IPS DF 6.9 (cell line): ENCODE measurements around the gene THRA.

Source experiments
- DNase-seq: peaks from one replicate; pipeline ENCODE4 v3.0.0-alpha.2; 2013; ENCODE audit warnings: low read depth, low spot score
- H3K27ac ChIP-seq: one replicate; pipeline ENCODE4 v1.5.1; 2013; ENCODE audit warnings: low read length, control low read depth
- H3K27me3 ChIP-seq: 2 replicates; pipeline ENCODE4 v1.6.1; 2013; ENCODE audit warnings: mild to moderate bottlenecking, low read length; ENCODE audit not compliant: control insufficient read depth, insufficient read depth
- H3K36me3 ChIP-seq: 2 replicates; pipeline ENCODE4 v1.6.1; 2013; ENCODE audit warnings: low read length; ENCODE audit not compliant: control insufficient read depth, insufficient read depth
- H3K4me1 ChIP-seq: 2 replicates; pipeline ENCODE4 v1.6.1; 2013; ENCODE audit warnings: low read length; ENCODE audit not compliant: control insufficient read depth, insufficient read depth
- H3K4me3 ChIP-seq: 2 replicates; pipeline ENCODE4 v1.5.1; 2013; ENCODE audit warnings: mild to moderate bottlenecking, low read length
- H3K9me3 ChIP-seq: 2 replicates; pipeline ENCODE4 v1.6.1; 2013; ENCODE audit warnings: low read length, inconsistent platforms; ENCODE audit not compliant: control insufficient read depth, insufficient read depth
- WGBS: extraction: QIAGEN DNeasy Blood & Tissue Kit; methylation state at CpG from one replicate; pipeline ENCODE4 v1.1.7; 2013; ENCODE audit warnings: mixed read lengths, missing lambda C conversion rate; ENCODE audit not compliant: insufficient read length, insufficient coverage; 5-methylcytosine and 5-hydroxymethylcytosine counted together

The THRA gene

DNA sequence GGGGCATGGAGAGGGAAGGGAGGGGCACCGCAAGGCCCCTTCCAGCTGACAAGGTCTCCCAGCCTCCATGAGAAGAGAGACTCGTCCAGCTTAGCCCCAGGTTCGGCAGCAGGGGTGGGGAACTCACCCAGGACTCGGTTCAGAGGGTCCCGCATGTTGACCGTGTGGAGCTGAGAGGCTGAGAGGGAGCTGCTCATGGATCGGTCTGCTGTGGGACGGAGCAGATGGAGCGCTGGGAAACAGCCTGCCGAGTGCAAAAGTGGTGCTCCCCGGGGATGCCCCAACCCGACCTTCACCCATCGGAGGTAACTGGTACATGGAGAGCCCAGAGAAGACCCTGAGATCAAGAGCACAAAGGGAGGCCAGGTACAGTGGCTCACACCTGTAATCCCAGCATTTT, 42.6 kb upstream of the THRA start:
- DNase-seq: no peak
- Histone ChIP-seq H3K36me3 (peaks cover 24% of the 10 kb centered on the region), H3K4me1 (peaks cover 12% of the 10 kb centered on the region), H3K27ac (no peak overlapping the region), H3K9me3 (no peaks in the 10 kb centered on the region), H3K4me3 (no peak overlapping the region), H3K27me3 (no peaks in the 10 kb centered on the region)
- WGBS: no CpG with 5 or more reads among the region's 13 CpGs

DNA sequence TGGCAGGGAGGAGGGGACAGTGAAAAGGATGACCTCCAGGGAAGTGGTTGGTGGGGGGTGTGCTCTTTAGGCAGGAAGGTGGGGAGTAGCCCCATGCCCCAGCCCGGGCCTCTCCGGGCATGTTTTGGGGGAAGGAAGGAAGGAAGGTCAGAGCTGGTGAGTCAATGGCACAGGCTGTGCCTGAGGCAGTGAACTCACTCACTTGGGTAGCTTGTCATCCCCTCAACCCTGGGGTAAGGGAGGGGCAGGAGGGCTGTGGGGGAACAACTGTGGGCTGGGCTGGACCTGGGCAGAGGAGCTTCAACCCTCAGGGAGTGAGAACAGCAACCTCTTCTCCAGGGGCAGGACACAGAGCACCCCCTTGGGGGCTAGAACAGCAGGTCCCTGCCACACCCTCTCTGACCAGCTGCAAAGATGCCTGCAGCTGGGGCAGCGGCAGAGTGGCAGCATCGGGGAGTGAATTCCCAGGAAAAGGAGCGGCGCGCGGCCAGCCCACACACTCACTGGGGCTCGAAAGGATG, 41.3 kb upstream of the THRA start:
- Histone ChIP-seq H3K9me3 (no peaks in the 10 kb centered on the region), H3K27ac (no peak overlapping the region), H3K4me3 (no peak overlapping the region), H3K4me1 (peaks cover 12% of the 10 kb centered on the region), H3K27me3 (no peaks in the 10 kb centered on the region), H3K36me3 (peaks cover 34% of the 10 kb centered on the region)
- no CpG with 5 or more reads among the region's 9 CpGs for WGBS
- no peak for DNase-seq

DNA sequence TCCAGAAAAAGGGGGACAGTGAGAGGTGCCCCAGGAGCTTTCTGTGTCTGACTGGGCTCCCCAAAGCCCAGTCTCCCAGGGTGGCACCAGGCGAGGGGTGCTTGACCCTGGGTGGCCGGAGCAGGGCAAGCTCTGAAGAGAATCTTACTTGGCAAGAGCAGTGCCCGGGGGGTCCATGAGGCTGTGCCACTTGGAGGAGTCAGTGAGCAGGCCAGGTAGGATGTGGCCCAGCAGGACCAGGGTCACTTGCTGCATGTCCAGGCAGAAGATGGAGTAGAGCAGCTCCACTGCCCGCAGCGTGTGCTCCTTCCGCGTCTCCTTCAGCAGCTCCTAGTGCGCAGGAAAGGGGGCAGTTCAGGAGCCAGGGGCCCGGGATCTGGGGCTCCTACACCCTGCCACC, 40.3 kb upstream of the THRA start:
- Histone ChIP-seq H3K27ac (no peak overlapping the region), H3K4me3 (no peak overlapping the region), H3K9me3 (no peaks in the 10 kb centered on the region), H3K4me1 (peaks cover 14% of the 10 kb centered on the region), H3K36me3 (peaks cover 34% of the 10 kb centered on the region), H3K27me3 (no peaks in the 10 kb centered on the region)
- DNase-seq: no peak
- no CpG with 5 or more reads among the region's 9 CpGs for WGBS

DNA sequence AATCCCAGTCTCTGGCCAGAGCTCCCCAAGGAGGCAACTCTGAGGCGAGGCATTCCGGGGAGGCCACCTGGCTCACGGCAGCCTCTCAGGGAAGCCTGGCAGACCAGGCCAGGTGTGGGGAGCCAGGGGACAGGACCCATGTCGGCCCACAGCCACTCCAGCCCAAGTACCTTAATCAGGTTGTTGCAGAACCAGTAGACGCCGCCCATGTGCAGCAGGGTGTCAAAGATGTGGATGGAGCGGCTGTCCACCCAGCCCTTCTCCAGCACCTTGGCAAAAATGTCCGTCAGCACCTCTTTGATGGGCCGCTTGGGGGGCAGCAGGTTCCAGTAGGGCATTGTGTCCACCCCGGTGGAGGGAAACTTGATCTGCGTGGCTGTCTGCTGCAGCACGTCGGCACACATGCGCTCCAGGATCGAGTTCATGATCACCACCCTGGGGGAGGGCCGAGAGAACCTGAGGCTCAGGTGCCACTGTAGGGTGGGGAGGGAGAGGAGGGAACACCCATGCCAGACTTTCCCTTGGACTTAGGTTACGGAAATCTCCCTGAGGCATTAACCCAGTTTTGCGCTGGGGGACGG, 39.7 kb upstream of the THRA start:
- no peak for DNase-seq

DNA sequence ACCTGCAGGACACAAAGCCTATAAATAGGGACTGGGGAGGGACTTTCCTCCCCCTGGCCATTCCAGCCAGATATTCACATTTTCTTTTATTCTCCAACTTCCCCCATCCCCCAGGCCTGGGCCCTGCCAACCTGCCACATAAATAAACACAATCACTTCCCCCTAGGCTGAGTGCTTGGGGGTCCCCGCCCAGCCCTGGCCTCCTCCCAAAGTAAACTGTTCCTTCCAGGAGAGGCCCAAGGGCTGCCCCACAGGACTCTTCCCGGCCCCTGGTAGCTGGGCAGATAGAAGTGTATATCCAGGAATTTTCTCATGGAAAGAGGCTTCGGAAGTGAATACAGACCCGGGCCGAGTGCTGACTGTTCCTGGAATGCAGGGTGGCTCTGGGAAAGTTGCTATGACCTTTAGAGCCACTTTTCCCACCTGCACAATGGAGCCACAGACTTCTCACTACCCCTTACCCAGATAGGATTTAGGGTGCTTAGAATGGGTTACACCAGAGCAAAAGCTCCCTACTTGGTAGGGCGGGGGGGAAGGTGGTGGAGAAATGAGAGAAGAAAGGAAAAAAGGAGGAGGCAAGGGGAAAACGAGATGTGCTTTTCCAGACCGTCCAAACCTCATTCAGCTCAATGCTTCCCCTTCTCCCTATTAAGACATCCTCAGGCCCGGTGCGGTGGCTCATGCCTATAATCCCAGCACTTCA, 39.0 kb upstream of the THRA start:
- no peak overlapping the region for H3K4me3 ChIP-seq
- H3K9me3 ChIP-seq: no peaks in the 10 kb centered on the region
- peaks cover 34% of the 10 kb centered on the region for H3K36me3 ChIP-seq
- H3K4me1 ChIP-seq: peaks cover 4% of the 10 kb centered on the region
- H3K27ac ChIP-seq: no peak overlapping the region
- no CpG with 5 or more reads among the region's 10 CpGs for WGBS
- DNase-seq: no peak
- H3K27me3 ChIP-seq: no peaks in the 10 kb centered on the region

More for the DNA sequence above, 39.7 kb upstream of the THRA start:
- WGBS: no CpG with 5 or more reads among the region's 19 CpGs
- no peaks in the 10 kb centered on the region for H3K9me3 ChIP-seq
- no peak overlapping the region for H3K4me3 ChIP-seq
- no peaks in the 10 kb centered on the region for H3K27me3 ChIP-seq
- H3K27ac ChIP-seq: no peak overlapping the region
- H3K36me3 ChIP-seq: peaks cover 34% of the 10 kb centered on the region
- peaks cover 9% of the 10 kb centered on the region for H3K4me1 ChIP-seq

DNA sequence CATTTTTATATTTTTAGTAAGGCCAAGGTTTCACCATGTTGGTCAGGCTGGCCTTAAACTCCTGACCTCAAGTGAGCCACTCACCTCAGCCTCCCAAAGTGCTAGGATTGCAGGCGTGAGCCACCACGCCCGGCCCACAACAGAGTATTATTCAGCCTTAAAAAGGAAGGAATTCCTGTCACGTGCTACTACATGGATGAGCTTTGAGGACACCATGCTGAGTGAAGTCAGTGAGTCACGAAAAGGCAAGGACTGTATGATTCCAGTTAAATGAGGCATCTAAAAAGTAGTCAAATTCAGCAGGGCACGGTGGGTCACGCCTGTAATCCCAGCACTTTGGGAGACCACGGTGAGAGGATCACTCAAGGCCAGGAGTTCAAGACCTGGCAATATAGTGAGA, 37.9 kb upstream of the THRA start:
- no peaks in the 10 kb centered on the region for H3K27me3 ChIP-seq
- no peak for DNase-seq
- peaks cover 2% of the 10 kb centered on the region for H3K4me1 ChIP-seq
- no peaks in the 10 kb centered on the region for H3K9me3 ChIP-seq
- H3K27ac ChIP-seq: no peak overlapping the region
- WGBS: no CpG with 5 or more reads among the region's 8 CpGs
- H3K4me3 ChIP-seq: no peak overlapping the region
- H3K36me3 ChIP-seq: peaks cover 38% of the 10 kb centered on the region

DNA sequence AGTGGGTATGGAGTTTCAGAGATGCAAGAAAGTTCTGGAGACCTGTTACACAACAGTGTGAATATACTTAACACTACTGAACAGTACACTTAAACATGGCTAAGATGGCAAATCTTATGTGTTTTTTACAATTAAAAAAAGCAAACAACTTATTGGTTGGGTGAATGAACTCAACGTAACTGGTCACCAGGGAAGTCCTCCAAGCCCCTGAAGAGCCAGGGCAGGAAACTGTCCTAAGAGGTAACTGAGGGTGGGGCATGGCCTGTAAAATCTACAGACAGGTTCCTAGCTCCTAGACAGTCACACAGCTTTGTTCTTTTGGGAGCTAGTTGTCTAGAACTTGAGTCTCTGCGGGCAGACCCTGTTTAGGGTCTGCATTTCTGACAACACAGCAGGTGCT, 37.2 kb upstream of the THRA start:
- H3K4me3 ChIP-seq: no peak overlapping the region
- H3K36me3 ChIP-seq: peaks cover 38% of the 10 kb centered on the region
- no peak overlapping the region for H3K27ac ChIP-seq
- H3K27me3 ChIP-seq: no peaks in the 10 kb centered on the region
- no peaks in the 10 kb centered on the region for H3K9me3 ChIP-seq
- peaks cover 2% of the 10 kb centered on the region for H3K4me1 ChIP-seq
- no peak for DNase-seq
- WGBS: no CpG with 5 or more reads among the region's 2 CpGs

DNA sequence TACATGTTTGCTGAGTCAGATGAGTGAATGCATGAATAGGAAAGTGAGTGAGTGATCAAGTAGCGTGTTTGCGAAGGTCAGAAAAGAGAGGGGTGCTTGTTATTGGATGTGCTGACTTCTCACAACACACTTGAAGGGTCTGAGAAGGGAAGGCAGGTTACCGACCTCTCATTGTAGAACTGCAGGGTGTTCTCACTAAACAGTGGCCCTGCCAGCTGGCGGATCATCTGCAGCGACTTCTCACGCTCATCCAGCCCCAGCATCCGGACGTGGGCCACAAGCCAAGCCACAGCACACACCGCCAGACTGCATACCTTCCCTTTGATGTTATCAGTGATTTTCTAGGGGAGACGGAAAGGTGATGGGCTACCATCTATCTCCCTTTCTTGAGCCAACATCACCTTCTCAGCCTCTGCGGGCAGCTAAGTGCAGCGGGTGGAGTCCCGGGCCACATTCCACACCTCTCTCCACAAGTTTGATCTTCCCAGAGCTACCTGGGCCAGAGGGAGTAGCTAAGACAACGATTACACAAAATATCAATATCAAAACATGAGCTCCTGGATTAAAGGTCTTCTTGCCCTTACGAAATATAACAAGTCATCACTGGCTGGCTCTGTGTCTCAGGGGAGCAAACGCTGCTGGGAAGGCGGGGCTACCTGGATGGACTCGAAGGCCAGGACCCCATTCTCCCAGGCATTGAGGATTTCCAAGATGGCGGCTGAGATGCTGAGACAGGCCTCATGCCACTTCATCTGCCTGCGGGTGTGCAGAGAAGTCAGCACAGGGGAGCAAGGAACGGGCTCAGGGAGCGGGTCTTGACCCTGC, 36.6 kb upstream of the THRA start:
- WGBS: no CpG with 5 or more reads among the region's 22 CpGs
- Histone ChIP-seq H3K27ac (no peak overlapping the region), H3K4me1 (peaks cover 2% of the 10 kb centered on the region), H3K36me3 (peaks cover 42% of the 10 kb centered on the region), H3K4me3 (no peak overlapping the region), H3K9me3 (no peaks in the 10 kb centered on the region), H3K27me3 (no peaks in the 10 kb centered on the region)
- no peak for DNase-seq

DNA sequence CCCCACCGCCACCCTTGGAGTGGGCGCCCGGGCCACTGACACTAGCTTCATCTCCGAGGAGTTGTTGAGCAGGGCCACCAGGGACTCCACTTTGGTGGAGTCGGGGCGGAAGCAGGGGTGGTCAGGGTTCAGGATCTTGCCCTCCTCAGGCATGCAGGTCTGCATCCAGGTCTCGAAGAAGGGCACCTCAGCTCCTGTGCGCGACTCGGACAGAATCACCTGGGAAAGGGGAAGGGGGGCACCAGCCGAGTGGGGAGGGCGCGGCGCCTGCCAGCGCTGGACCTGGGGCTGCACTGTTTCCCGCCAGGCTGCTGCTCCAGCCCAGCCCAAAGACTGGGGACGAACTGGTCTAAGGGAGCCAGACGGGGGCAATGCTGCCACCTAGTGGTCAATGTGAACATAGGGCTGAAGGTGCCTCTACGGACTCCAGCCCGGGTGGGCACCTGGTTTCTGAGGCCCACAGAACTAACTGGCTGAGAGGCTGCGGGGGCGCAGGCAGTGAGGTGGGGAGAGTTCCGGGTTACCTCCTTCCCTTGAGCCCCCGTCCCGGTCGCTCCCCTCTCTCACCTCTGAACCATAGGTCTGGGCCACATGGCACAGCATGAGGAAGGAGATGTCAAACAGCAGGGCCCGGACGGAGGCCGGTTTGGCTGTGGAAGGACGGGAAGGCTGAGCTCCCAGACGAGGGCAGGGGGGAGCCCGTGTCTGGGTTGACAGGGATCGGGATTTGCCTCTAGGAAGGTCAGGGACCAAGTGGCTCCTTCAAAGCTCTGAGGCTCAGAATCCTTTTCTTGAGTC, 35.8 kb upstream of the THRA start:
- no peaks in the 10 kb centered on the region for H3K9me3 ChIP-seq
- no peak overlapping the region for H3K27ac ChIP-seq
- H3K4me3 ChIP-seq: no peak overlapping the region
- no peaks in the 10 kb centered on the region for H3K27me3 ChIP-seq
- no CpG with 5 or more reads among the region's 33 CpGs for WGBS
- peaks cover 2% of the 10 kb centered on the region for H3K4me1 ChIP-seq
- peaks cover 39% of the 10 kb centered on the region for H3K36me3 ChIP-seq
- DNase-seq: peak; percentile 91

DNA sequence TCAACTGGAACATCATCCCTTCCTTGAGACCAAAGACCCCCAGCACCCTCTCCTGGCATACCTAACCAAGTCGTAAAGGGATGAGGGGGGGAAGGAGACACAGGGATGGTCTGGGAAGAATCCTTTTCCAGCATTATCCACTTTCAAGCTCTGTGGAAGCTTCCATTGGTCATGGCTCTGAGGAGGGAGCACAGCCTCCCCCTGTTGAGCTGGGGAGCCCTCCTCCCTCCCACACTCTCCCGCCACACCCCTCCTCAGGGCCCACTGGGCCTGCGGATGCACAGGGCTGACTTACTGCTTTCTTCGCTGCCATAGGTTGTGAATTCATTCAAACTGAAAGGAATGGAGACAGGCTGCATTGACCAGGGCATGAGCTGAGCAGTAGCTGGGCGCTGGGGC, 35.2 kb upstream of the THRA start:
- no peaks in the 10 kb centered on the region for H3K9me3 ChIP-seq
- H3K27me3 ChIP-seq: no peaks in the 10 kb centered on the region
- H3K27ac ChIP-seq: no peak overlapping the region
- peaks cover 33% of the 10 kb centered on the region for H3K36me3 ChIP-seq
- no peak for DNase-seq
- no peak overlapping the region for H3K4me3 ChIP-seq
- no CpG with 5 or more reads among the region's 5 CpGs for WGBS
- peaks cover 2% of the 10 kb centered on the region for H3K4me1 ChIP-seq
